H1 (cell line): ENCODE data around the gene HOXC5. TPM values are rescaled to one million over a fixed set of nuclear protein-coding genes. Genes with fewer than 3 reads are reported as not detected.

Source experiments
- CTCF ChIA-PET: fragments of 300-600 bp; sonication (Branson Sonifier 250); formaldehyde crosslinking; loops from one replicate; lab custom pipeline; 2021; ENCODE audit not compliant: partially characterized antibody; lab: Charles Lee
- POLR2A ChIA-PET: fragments of 300-600 bp; sonication (Branson Sonifier 250); formaldehyde crosslinking; loops from one replicate; lab custom pipeline; 2021; ENCODE audit warnings: inconsistent platforms; ENCODE audit not compliant: partially characterized antibody; lab: Charles Lee
- DNase-seq, 2 experiments: peaks; one replicate each; pipeline versions ENCODE4 v3.0.0 to v3.0.0-alpha.2; 2010 to 2022; ENCODE audit warnings: low spot score in 2 of 2, low read depth in 1 of 2, mixed read lengths in 1 of 2
- FAIRE-seq: peaks from 2 replicates; lab custom pipeline; 2011; peaks lifted over from hg19 to GRCh38; lab: Jason Lieb, UNC
- H2AFZ ChIP-seq: 2 replicates; pipeline ENCODE4 v1.8.1; 2012; ENCODE audit warnings: low read length, inconsistent platforms
- H2AK5ac ChIP-seq: 2 replicates; pipeline ENCODE4 v1.6.1; 2013; ENCODE audit warnings: low read depth, low read length
- H2BK120ac ChIP-seq: replicated peaks from 2 replicates; pipeline ENCODE3; 2013; ENCODE audit warnings: low read depth, low read length, inconsistent platforms
- H2BK12ac ChIP-seq: 2 replicates; pipeline ENCODE4 v1.6.1; 2013; ENCODE audit warnings: low read depth, low read length
- H2BK15ac ChIP-seq: 2 replicates; pipeline ENCODE4 v1.6.1; 2013; ENCODE audit warnings: low read length
- H2BK20ac ChIP-seq: 2 replicates; pipeline ENCODE4 v1.6.1; 2013; ENCODE audit warnings: low read length
- H2BK5ac ChIP-seq: 2 replicates; pipeline ENCODE4 v1.6.1; 2013; ENCODE audit warnings: low read depth, low read length
- H3K14ac ChIP-seq: 2 replicates; pipeline ENCODE4 v1.6.1; 2013; ENCODE audit warnings: inconsistent platforms; ENCODE audit not compliant: insufficient read length
- H3K18ac ChIP-seq: 2 replicates; pipeline ENCODE4 v1.6.1; 2013; ENCODE audit warnings: low read length; ENCODE audit errors: extremely low read depth
- H3K23ac ChIP-seq: 2 replicates; pipeline ENCODE4 v1.6.1; 2013; ENCODE audit warnings: inconsistent platforms; ENCODE audit not compliant: insufficient read length
- H3K23me2 ChIP-seq: 2 replicates; pipeline ENCODE4 v1.6.1; 2013; ENCODE audit warnings: low read depth, low read length
- H3K27ac ChIP-seq: 2 replicates; pipeline ENCODE4 v1.6.1; 2011; ENCODE audit warnings: low read depth, low read length, inconsistent platforms
- H3K27me3 ChIP-seq, 4 experiments: replicated peaks in 1 of 4; 1 replicate in 1 of 4; 2 replicates in 3 of 4; pipeline versions ENCODE4 v1.6.1 to v1.8.1; 2011 to 2013; ENCODE audit warnings: low read length in 3 of 4, mild to moderate bottlenecking in 3 of 4, inconsistent platforms in 2 of 4, mixed read lengths in 2 of 4, moderate library complexity in 1 of 4; ENCODE audit not compliant: control insufficient read depth in 3 of 4, insufficient read depth in 3 of 4; ENCODE audit errors: extremely low read depth in 1 of 4
- H3K36me3 ChIP-seq, 4 experiments: 2 replicates each; pipeline versions ENCODE4 v1.6.1 to v1.8.1; 2011 to 2013; ENCODE audit warnings: mild to moderate bottlenecking in 4 of 4, low read length in 3 of 4, moderate library complexity in 2 of 4, control low read depth in 1 of 4, inconsistent platforms in 1 of 4; ENCODE audit not compliant: insufficient read depth in 4 of 4, control insufficient read depth in 2 of 4
- H3K4ac ChIP-seq: replicated peaks from 2 replicates; pipeline ENCODE3; 2013; ENCODE audit warnings: low read length, low read depth, mixed read lengths, inconsistent platforms; ENCODE audit not compliant: insufficient read length
- H3K4me1 ChIP-seq, 4 experiments: replicated peaks in 1 of 4; 1 replicate in 1 of 4; 2 replicates in 3 of 4; pipeline versions ENCODE4 v1.6.1 to v1.8.1; 2011 to 2013; ENCODE audit warnings: low read length in 3 of 4, inconsistent platforms in 2 of 4, mixed read lengths in 1 of 4; ENCODE audit not compliant: insufficient read depth in 4 of 4, control insufficient read depth in 3 of 4
- H3K4me2 ChIP-seq, 2 experiments: 2 replicates each; pipeline versions ENCODE4 v1.6.1 to v1.8.1; 2011 to 2013; ENCODE audit warnings: low read depth in 2 of 2, low read length in 2 of 2, control low read depth in 1 of 2, inconsistent platforms in 1 of 2, mild to moderate bottlenecking in 1 of 2; ENCODE audit not compliant: insufficient read depth in 1 of 2
- H3K4me3 ChIP-seq, 4 experiments: fragments of 200-600, 300-600 bp in 1 of 4; sonication (generic), shearing (Covaris generic), sonication (Bioruptor Twin) in 1 of 4; 2 replicates each; pipeline versions ENCODE4 v1.5.1 to v1.8.1; 2011 to 2016; ENCODE audit warnings: low read length in 4 of 4, low read depth in 3 of 4, control low read depth in 2 of 4, inconsistent platforms in 2 of 4, mild to moderate bottlenecking in 2 of 4, mixed read lengths in 1 of 4, moderate library complexity in 1 of 4; ENCODE audit not compliant: insufficient read depth in 2 of 4; ENCODE audit errors: extremely low read depth in 1 of 4
- H3K56ac ChIP-seq: replicated peaks from 2 replicates; pipeline ENCODE3; 2013; ENCODE audit warnings: low read depth, mild to moderate bottlenecking, mixed read lengths, low read length, inconsistent platforms; ENCODE audit not compliant: insufficient read length
- H3K79me1 ChIP-seq: 2 replicates; pipeline ENCODE4 v1.6.1; 2013; ENCODE audit warnings: low read depth, low read length, control low read depth
- H3K79me2 ChIP-seq, 2 experiments: 2 replicates each; pipeline versions ENCODE4 v1.6.1 to v1.8.1; 2012 to 2013; ENCODE audit warnings: low read length in 2 of 2, mild to moderate bottlenecking in 2 of 2, inconsistent platforms in 1 of 2; ENCODE audit not compliant: insufficient read depth in 2 of 2, control insufficient read depth in 1 of 2
- H3K9ac ChIP-seq, 4 experiments: replicated peaks in 1 of 4; 1 replicate in 1 of 4; 2 replicates in 3 of 4; pipeline versions ENCODE4 v1.6.1 to v1.8.1; 2011 to 2013; ENCODE audit warnings: low read depth in 3 of 4, low read length in 3 of 4, control low read depth in 2 of 4, mild to moderate bottlenecking in 2 of 4, moderate library complexity in 2 of 4, inconsistent platforms in 1 of 4; ENCODE audit errors: extremely low read depth in 1 of 4
- H3K9me3 ChIP-seq, 2 experiments: 2 replicates each; pipeline versions ENCODE4 v1.6.1 to v1.8.1; 2012 to 2013; ENCODE audit warnings: mild to moderate bottlenecking in 2 of 2, moderate library complexity in 2 of 2, control low read depth in 1 of 2, inconsistent platforms in 1 of 2, low read depth in 1 of 2, low read length in 1 of 2, mixed read lengths in 1 of 2; ENCODE audit not compliant: insufficient read depth in 2 of 2
- H4K20me1 ChIP-seq, 2 experiments: replicated peaks in 1 of 2; 2 replicates each; pipeline versions ENCODE3 to v1.8.1; 2011 to 2013; ENCODE audit warnings: inconsistent platforms in 2 of 2, low read length in 2 of 2, mild to moderate bottlenecking in 1 of 2; ENCODE audit not compliant: insufficient read depth in 2 of 2, control insufficient read depth in 1 of 2
- H4K5ac ChIP-seq: 2 replicates; pipeline ENCODE4 v1.6.1; 2013; ENCODE audit warnings: low read length, low read depth, mixed read lengths, inconsistent platforms; ENCODE audit not compliant: insufficient read length
- H4K8ac ChIP-seq: 2 replicates; pipeline ENCODE4 v1.8.0; 2013; ENCODE audit warnings: mild to moderate bottlenecking, moderate library complexity, low read length, inconsistent platforms; ENCODE audit not compliant: insufficient read depth; ENCODE audit errors: extremely low read depth
- H4K91ac ChIP-seq: replicated peaks from 2 replicates; pipeline ENCODE3; 2013; ENCODE audit warnings: low read length, mixed read lengths, inconsistent platforms; ENCODE audit not compliant: insufficient read length
- ATF2 ChIP-seq: IDR thresholded peaks from 2 replicates; pipeline ENCODE4 v1.6.1; 2012; ENCODE audit warnings: low read length, inconsistent platforms
- GABPA ChIP-seq: IDR thresholded peaks from 2 replicates; pipeline ENCODE4 v1.6.1; 2011; ENCODE audit warnings: mild to moderate bottlenecking, low read length, moderate library complexity, borderline replicate concordance; ENCODE audit not compliant: insufficient read depth
- WGBS, 2 experiments: shearing (Covaris generic) in 1 of 2; methylation state at CpG; one replicate each; pipeline versions ENCODE4 v1.1.6 to v1.1.7; 2013 to 2015; ENCODE audit warnings: low lambda C conversion rate in 2 of 2, mixed read lengths in 2 of 2, inconsistent platforms in 1 of 2, low coverage in 1 of 2, missing lambda C conversion rate in 1 of 2; ENCODE audit not compliant: insufficient replicate concordance in 2 of 2, insufficient coverage in 1 of 2, insufficient read length in 1 of 2; ENCODE audit errors: extremely low coverage in 1 of 2, missing lambda C conversion rate in 1 of 2; 5-methylcytosine and 5-hydroxymethylcytosine counted together
- polyA plus RNA-seq, 7 experiments: library from polyadenylated mRNA; depleted of rRNA in 3 of 7; stranded (reverse) in 5 of 7; unstranded in 2 of 7; fragments of >200 nt in 5 of 7; fragments of 200-250 nt in 2 of 7; gene quantifications; 1 replicate in 5 of 7; 2 replicates in 1 of 7; 4 replicates in 1 of 7; pipeline versions ENCODE4 v1.2.1 to v1.2.3, GENCODE V29; 2011 to 2013; ENCODE audit warnings: missing spikeins in 2 of 7, mixed read lengths in 2 of 7
- total RNA-seq: library from RNA; stranded (reverse); fragmentation: NEBNext Ultra II Directional; extraction: Animal tissue kit (Norgen Biotek cat#: 25700); gene quantifications from 2 replicates; pipeline ENCODE4 v1.2.1, GENCODE V29; 2021

HOXC5 gene
- total and polyA plus RNA-seq, 2 of the 8 experiments (the other 6 are each of a cell fraction or from before 2014, with no cell fraction given), result not detected

GRCh38 chr12:54003625-54004024 is 29.2 kb upstream of the HOXC5 start:
- Histone ChIP-seq H3K4me3 (no peak overlapping the region), H3K79me2 (no peaks in the 10 kb centered on the region), H3K9ac (no peak overlapping the region), H3K36me3 (peaks cover 0 to 2% (median 0%) of the 10 kb centered on the region in 4 experiments; a peak in 1 of 8 replicates), H2AFZ (no peak overlapping the region), H3K56ac (no peak overlapping the region), H3K9me3 (no peaks in the 10 kb centered on the region), H3K14ac (no peak overlapping the region), H2BK120ac (no peak overlapping the region), H2BK20ac (no peak overlapping the region), H2BK12ac (no peak overlapping the region), H2BK5ac (no peak overlapping the region), H4K8ac (no peak overlapping the region), H4K20me1 (peaks cover 3 to 34% of the 10 kb centered on the region in 2 experiments), H3K27ac (no peak overlapping the region), H2BK15ac (no peak overlapping the region), H3K79me1 (no peaks in the 10 kb centered on the region), H3K27me3 (peaks cover 98 to 100% (median 100%) of the 10 kb centered on the region in 4 experiments), H2AK5ac (no peak overlapping the region), H3K23me2 (peaks cover 2% of the 10 kb centered on the region; the same call in 1 of the 2 replicates), H3K18ac (no peak overlapping the region), H4K5ac (no peak overlapping the region), H3K4ac (no peak overlapping the region), H3K4me2 (no peak overlapping the region), H3K4me1 (peaks cover 0 to 8% (median 2%) of the 10 kb centered on the region in 4 experiments; a peak in 4 of 7 replicates)
- no peak for FAIRE-seq
- CTCF ChIA-PET, result interaction anchor here (1.0 to 11.3 kb wide), 12 partner anchors 10 to 210 kb away, joined by 3 to 172 read pairs (median 29); partner anchors contain the start of genes HOXC10, HOXC5, HOXC6 and SMUG1
- DNase-seq, result no peak
- 41% methylated on average over 3 of the region's 3 CpGs; no CpG with 5 or more reads in 1 of the 2 experiments for WGBS, 2 experiments
- TF ChIP-seq GABPA (no peak), ATF2 (no peak)
- TF ChIP-seq, all 59 proteins: peak for 0
- POLR2A ChIA-PET, result interaction anchor here (0.9 kb wide), 2 partner anchors 15 to 20 kb away, joined by 3 read pairs; no protein-coding TSS in a partner anchor
- Histone ChIP-seq H4K91ac (no peak overlapping the region), H3K23ac (no peak overlapping the region)
